T-helper 1 cell treated with Interleukin-12 subunit alpha and Interleukin-12 subunit beta and Interleukin-4 antibody, amounts not matched to agents 30 μg/mL and 1 μg/mL, for 36 hours (primary cell): ENCODE measurements around the gene NME1.
"Not testable (repeated sequence)": the region's sequence is repeated elsewhere in the genome, so short reads cannot be mapped to it uniquely, and the experiment has no call there.

Experiments
- H3K27ac Mint-ChIP-seq: one replicate; pipeline ENCODE4 v1.8.0; 2021; ENCODE audit warnings: mild to moderate bottlenecking, mixed read lengths
- H3K27me3 Mint-ChIP-seq: one replicate; pipeline ENCODE4 v1.8.0; 2021; ENCODE audit warnings: low read depth, mixed read lengths
- H3K36me3 Mint-ChIP-seq: one replicate; pipeline ENCODE4 v1.8.0; 2021; ENCODE audit warnings: low read depth, mixed read lengths
- H3K4me1 Mint-ChIP-seq: one replicate; pipeline ENCODE4 v1.8.0; 2021; ENCODE audit warnings: low read depth, mixed read lengths
- H3K4me3 Mint-ChIP-seq: one replicate; pipeline ENCODE4 v1.8.0; 2021; ENCODE audit warnings: mild to moderate bottlenecking, moderate library complexity, mixed read lengths
- H3K9me3 Mint-ChIP-seq: one replicate; pipeline ENCODE4 v1.8.0; 2021; ENCODE audit warnings: mixed read lengths

NME1 gene

GRCh38 chr17:51153210-51154072, at the start of gene NME1:
NME1 (plus strand) TSS chr17:51153559; CDS start chr17:51155655, 2,096 bp downstream.
- Mint-ChIP-seq H3K4me1 (peaks cover 15% of the 10 kb centered on the region), H3K27ac (no peak within 1 kb of the TSS), H3K36me3 (peaks cover 13% of the 10 kb centered on the region), H3K27me3 (no peaks in the 10 kb centered on the region), H3K9me3 (no peaks in the 10 kb centered on the region), H3K4me3 (no peak within 1 kb of the TSS)

- no peaks in the 10 kb centered on the region for H3K9me3 Mint-ChIP-seq
- H3K27me3 Mint-ChIP-seq = no peaks in the 10 kb centered on the region
- H3K36me3 Mint-ChIP-seq = peaks cover 2% of the 10 kb centered on the region
- H3K27ac Mint-ChIP-seq = no peak overlapping the region
- H3K4me1 Mint-ChIP-seq = peaks cover 6% of the 10 kb centered on the region
- H3K4me3 Mint-ChIP-seq = no peak overlapping the region
Measured at GRCh38 chr17:51107778-51108177, 45.6 kb upstream of the NME1 start.

GRCh38 chr17:51112303-51113222, 40.8 kb upstream of the NME1 start:
- not testable (repeated sequence) for H3K4me3 Mint-ChIP-seq, H3K36me3 Mint-ChIP-seq, H3K27me3 Mint-ChIP-seq, H3K9me3 Mint-ChIP-seq, H3K27ac Mint-ChIP-seq
- peaks cover 22% of the 10 kb centered on the region for H3K4me1 Mint-ChIP-seq

- H3K36me3 Mint-ChIP-seq = peaks cover 3% of the 10 kb centered on the region
- no peaks in the 10 kb centered on the region for H3K27me3 Mint-ChIP-seq
- no peaks in the 10 kb centered on the region for H3K9me3 Mint-ChIP-seq
- H3K4me3 Mint-ChIP-seq = no peak overlapping the region
- peaks cover 43% of the 10 kb centered on the region for H3K4me1 Mint-ChIP-seq
- no peak overlapping the region for H3K27ac Mint-ChIP-seq
Measured at GRCh38 chr17:51115179-51115578, 38.2 kb upstream of the NME1 start.

GRCh38 chr17:51118330-51119195, 34.8 kb upstream of the NME1 start:
- Mint-ChIP-seq H3K27me3 (no peaks in the 10 kb centered on the region), H3K27ac (peak overlapping the region; percentile 31), H3K9me3 (no peaks in the 10 kb centered on the region), H3K4me1 (peaks cover 60% of the 10 kb centered on the region), H3K4me3 (peak overlapping the region; percentile 96), H3K36me3 (peaks cover 3% of the 10 kb centered on the region)

- Mint-ChIP-seq H3K4me3 (peak overlapping the region; percentile 96), H3K4me1 (peaks cover 60% of the 10 kb centered on the region), H3K9me3 (no peaks in the 10 kb centered on the region), H3K27me3 (no peaks in the 10 kb centered on the region), H3K36me3 (peaks cover 3% of the 10 kb centered on the region), H3K27ac (peak overlapping the region; percentile 96)
Measured at GRCh38 chr17:51119415-51120356, 33.7 kb upstream of the NME1 start.

GRCh38 chr17:51120357-51120738, 33.0 kb upstream of the NME1 start:
- Mint-ChIP-seq H3K36me3 (peaks cover 3% of the 10 kb centered on the region), H3K9me3 (no peaks in the 10 kb centered on the region), H3K27ac (peak overlapping the region; percentile 96), H3K4me3 (peak overlapping the region; percentile 96), H3K27me3 (peaks cover 3% of the 10 kb centered on the region), H3K4me1 (peaks cover 57% of the 10 kb centered on the region)

GRCh38 chr17:51120739-51121619, 32.4 kb upstream of the NME1 start, which contains the start of gene SPAG9:
SPAG9 (minus strand) TSS chr17:51120868; CDS start chr17:51120656, 212 bp downstream.
- peaks cover 53% of the 10 kb centered on the region for H3K4me1 Mint-ChIP-seq
- H3K27ac Mint-ChIP-seq = peak within 1 kb of the TSS; percentile 98
- H3K27me3 Mint-ChIP-seq = peaks cover 3% of the 10 kb centered on the region
- peaks cover 3% of the 10 kb centered on the region for H3K36me3 Mint-ChIP-seq
- H3K4me3 Mint-ChIP-seq = peak within 1 kb of the TSS; percentile 96
- H3K9me3 Mint-ChIP-seq = no peaks in the 10 kb centered on the region

GRCh38 chr17:51121620-51122472, 31.5 kb upstream of the NME1 start:
- Mint-ChIP-seq H3K27ac (peak overlapping the region; percentile 98), H3K4me3 (peak overlapping the region; percentile 92), H3K4me1 (peaks cover 45% of the 10 kb centered on the region), H3K27me3 (peaks cover 3% of the 10 kb centered on the region), H3K9me3 (no peaks in the 10 kb centered on the region), H3K36me3 (peaks cover under 1% of the 10 kb centered on the region)

GRCh38 chr17:51122473-51123115, 30.8 kb upstream of the NME1 start:
- not testable (repeated sequence) for H3K9me3 Mint-ChIP-seq, H3K36me3 Mint-ChIP-seq, H3K27ac Mint-ChIP-seq, H3K27me3 Mint-ChIP-seq
- H3K4me3 Mint-ChIP-seq = peak overlapping the region; percentile 15
- peaks cover 38% of the 10 kb centered on the region for H3K4me1 Mint-ChIP-seq

- Mint-ChIP-seq H3K4me3 (no peak overlapping the region), H3K27ac (no peak overlapping the region), H3K4me1 (peaks cover 16% of the 10 kb centered on the region), H3K36me3 (no peaks in the 10 kb centered on the region), H3K9me3 (no peaks in the 10 kb centered on the region), H3K27me3 (peaks cover 3% of the 10 kb centered on the region)
Measured at GRCh38 chr17:51124640-51125503, 28.5 kb upstream of the NME1 start.
